ENCODE measurements around the gene SLC4A1. TPM values are rescaled to one million over a fixed set of nuclear protein-coding genes. Genes with fewer than 3 reads are reported as not detected.

Gene SLC4A1
- total and polyA plus RNA-seq, 2 experiments from 2014 or later, result not detected

DNA sequence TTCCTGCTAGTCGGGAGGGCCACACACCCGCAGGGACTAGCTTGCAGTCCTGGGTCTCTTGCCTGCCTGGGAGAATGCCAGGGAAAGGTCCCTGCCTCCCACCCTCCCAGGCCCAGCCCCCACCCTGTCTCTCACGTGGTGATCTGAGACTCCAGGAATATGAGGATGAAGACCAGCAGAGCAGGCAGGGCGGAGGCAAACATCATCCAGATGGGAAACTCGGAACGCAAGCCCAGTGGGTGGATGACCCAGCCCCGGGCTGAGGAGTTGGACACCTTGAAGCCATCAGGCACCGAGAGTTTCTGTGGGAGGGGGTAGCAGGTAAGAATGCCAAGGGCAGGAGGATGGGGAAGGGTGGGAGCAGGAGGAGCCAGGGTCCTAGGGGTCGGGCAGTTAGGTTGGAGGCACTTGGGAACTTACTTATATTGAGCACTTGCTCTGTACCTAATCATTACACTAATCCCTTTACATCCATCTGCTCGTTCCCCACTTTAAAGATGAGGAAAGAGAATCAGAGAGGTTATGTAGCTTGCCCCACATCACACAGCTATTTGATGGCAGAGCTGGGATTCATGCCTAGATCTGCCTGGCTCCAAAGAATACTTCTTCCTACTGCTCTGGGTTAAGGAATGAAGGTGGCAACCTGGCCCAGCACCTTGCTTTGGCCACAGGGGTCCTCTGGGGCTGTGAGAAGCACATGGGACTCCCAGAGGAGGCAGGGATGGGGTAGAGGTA, 13.4 kb downstream of the SLC4A1 start:
- Histone ChIP-seq H3K4me3 (no peak overlapping the region), H4K20me1 (ENCODE audit: insufficient read depth) (no peaks in the 10 kb centered on the region), H3F3A (ENCODE audit: insufficient read depth) (no peaks in the 10 kb centered on the region), H3K9me2 (ENCODE audit: insufficient read depth) (no peaks in the 10 kb centered on the region), H3K27me3 (replicated peaks; ENCODE audit: insufficient read depth) (peaks cover 7% of the 10 kb centered on the region; the same call in 1 of the 2 replicates), H3K4me2 (ENCODE audit: unreplicated experiment) (no peak overlapping the region), H3K9ac (no peak overlapping the region), H2AFZ (no peak overlapping the region), H3K27ac (no peak overlapping the region), H3K4me1 (ENCODE audit: insufficient read depth) (no peaks in the 10 kb centered on the region), H3K79me2 (ENCODE audit: insufficient read depth) (no peaks in the 10 kb centered on the region), H3K9me3 (ENCODE audit: low read depth) (no peaks in the 10 kb centered on the region), H3K36me3 (ENCODE audit: low read depth) (no peaks in the 10 kb centered on the region)
- TF ChIP-seq EZH2 (IDR thresholded peaks at IDR 0.05; ENCODE audit: insufficient read depth, poor library complexity, severe bottlenecking), result no peak
- TF ChIP-seq EZH2phosphoT487 (IDR thresholded peaks at IDR 0.05; ENCODE audit: insufficient read depth, low read depth), result no peak
- DNase-seq, result no peak
- in situ Hi-C loops (cut with MboI), result no loop called here
- 11 to 18% methylated on average over 10 of the region's 10 CpGs for WGBS, 2 experiments (ENCODE audit: low coverage in 1 of 2, low lambda C conversion rate in 2 of 2, missing lambda C conversion rate in 2 of 2)

DNA sequence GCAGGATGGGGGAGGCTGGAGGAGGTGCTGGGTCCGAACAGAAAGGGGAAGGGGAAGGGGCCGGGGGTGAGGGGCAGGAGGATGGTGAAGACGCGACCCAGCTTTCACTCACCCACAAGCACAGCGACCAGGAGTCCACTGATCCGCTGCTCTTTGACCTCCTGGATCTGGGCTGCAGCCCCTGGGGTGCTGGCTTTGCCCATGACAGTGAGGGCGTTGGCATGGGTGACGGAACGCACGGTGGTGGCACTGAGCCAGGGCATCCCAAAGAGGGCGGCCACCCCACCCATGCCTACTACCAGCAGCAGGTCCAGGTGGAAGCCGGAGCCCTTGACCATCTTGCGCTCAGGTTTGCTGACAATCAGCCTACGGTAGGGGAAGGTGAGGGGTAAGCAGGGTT, 14.9 kb downstream of the SLC4A1 start:
- TF ChIP-seq EZH2 (IDR thresholded peaks at IDR 0.05; ENCODE audit: insufficient read depth, poor library complexity, severe bottlenecking) (no peak), EZH2phosphoT487 (IDR thresholded peaks at IDR 0.05; ENCODE audit: insufficient read depth, low read depth) (no peak)
- in situ Hi-C loops (cut with MboI), result no loop called here
- no peak overlapping the region for H2AFZ ChIP-seq
- H4K20me1 ChIP-seq (ENCODE audit: insufficient read depth), result no peaks in the 10 kb centered on the region
- H3K9ac ChIP-seq, result no peak overlapping the region
- no peak overlapping the region for H3K27ac ChIP-seq
- H3K4me2 ChIP-seq (ENCODE audit: unreplicated experiment), result no peak overlapping the region
- no peaks in the 10 kb centered on the region for H3K79me2 ChIP-seq (ENCODE audit: insufficient read depth)
- no peaks in the 10 kb centered on the region for H3K9me3 ChIP-seq (ENCODE audit: low read depth)
- H3K4me1 ChIP-seq (ENCODE audit: insufficient read depth), result no peaks in the 10 kb centered on the region
- DNase-seq, result no peak
- H3F3A ChIP-seq (ENCODE audit: insufficient read depth), result no peaks in the 10 kb centered on the region
- no peaks in the 10 kb centered on the region for H3K36me3 ChIP-seq (ENCODE audit: low read depth)
- H3K27me3 ChIP-seq (replicated peaks; ENCODE audit: insufficient read depth), result peaks cover 7% of the 10 kb centered on the region; the same call in 1 of the 2 replicates
- H3K4me3 ChIP-seq, result no peak overlapping the region
- H3K9me2 ChIP-seq (ENCODE audit: insufficient read depth), result no peaks in the 10 kb centered on the region
- WGBS, 2 experiments (ENCODE audit: low coverage in 1 of 2, low lambda C conversion rate in 2 of 2, missing lambda C conversion rate in 2 of 2), result 61 to 63% methylated on average over 10 to 14 of the region's 14 CpGs

- 80 to 89% methylated on average over 17 of the region's 17 CpGs for WGBS, 2 experiments (ENCODE audit: low coverage in 1 of 2, low lambda C conversion rate in 2 of 2, missing lambda C conversion rate in 2 of 2)
- Histone ChIP-seq H4K20me1 (ENCODE audit: insufficient read depth) (no peaks in the 10 kb centered on the region), H2AFZ (no peak overlapping the region), H3K4me1 (ENCODE audit: insufficient read depth) (no peaks in the 10 kb centered on the region), H3K9ac (no peak overlapping the region), H3F3A (ENCODE audit: insufficient read depth) (no peaks in the 10 kb centered on the region), H3K4me2 (ENCODE audit: unreplicated experiment) (no peak overlapping the region), H3K36me3 (ENCODE audit: low read depth) (no peaks in the 10 kb centered on the region), H3K9me3 (ENCODE audit: low read depth) (no peaks in the 10 kb centered on the region), H3K4me3 (no peak overlapping the region), H3K27ac (no peak overlapping the region), H3K27me3 (replicated peaks; ENCODE audit: insufficient read depth) (peaks cover 5% of the 10 kb centered on the region; the same call in 1 of the 2 replicates), H3K9me2 (ENCODE audit: insufficient read depth) (no peaks in the 10 kb centered on the region), H3K79me2 (ENCODE audit: insufficient read depth) (no peaks in the 10 kb centered on the region)
- no peak for DNase-seq
- TF ChIP-seq EZH2phosphoT487 (IDR thresholded peaks at IDR 0.05; ENCODE audit: insufficient read depth, low read depth) (no peak), EZH2 (IDR thresholded peaks at IDR 0.05; ENCODE audit: insufficient read depth, poor library complexity, severe bottlenecking) (no peak)
- in situ Hi-C loops (cut with MboI), result no loop called here
These were observed 16.9 kb downstream of the SLC4A1 start for GRCh38 chr17:44251062-44251461.

GRCh38 chr17:44249501-44250246, 18.3 kb downstream of the SLC4A1 start:
- no peak overlapping the region for H3K4me3 ChIP-seq
- 60 to 65% methylated on average over 8 to 9 of the region's 9 CpGs for WGBS, 2 experiments (ENCODE audit: low coverage in 1 of 2, low lambda C conversion rate in 2 of 2, missing lambda C conversion rate in 2 of 2)
- H3K79me2 ChIP-seq (ENCODE audit: insufficient read depth), result no peaks in the 10 kb centered on the region
- H3K27ac ChIP-seq, result no peak overlapping the region
- no peak for DNase-seq
- no peak for TF ChIP-seq EZH2 (IDR thresholded peaks at IDR 0.05; ENCODE audit: insufficient read depth, poor library complexity, severe bottlenecking)
- TF ChIP-seq EZH2phosphoT487 (IDR thresholded peaks at IDR 0.05; ENCODE audit: insufficient read depth, low read depth), result no peak
- H3K4me2 ChIP-seq (ENCODE audit: unreplicated experiment), result no peak overlapping the region
- H2AFZ ChIP-seq, result no peak overlapping the region
- no peak overlapping the region for H3K9ac ChIP-seq
- H3K9me3 ChIP-seq (ENCODE audit: low read depth), result no peaks in the 10 kb centered on the region
- H3K36me3 ChIP-seq (ENCODE audit: low read depth), result no peaks in the 10 kb centered on the region
- H3K9me2 ChIP-seq (ENCODE audit: insufficient read depth), result no peaks in the 10 kb centered on the region
- H4K20me1 ChIP-seq (ENCODE audit: insufficient read depth), result no peaks in the 10 kb centered on the region
- H3F3A ChIP-seq (ENCODE audit: insufficient read depth), result no peaks in the 10 kb centered on the region
- no peaks in the 10 kb centered on the region for H3K27me3 ChIP-seq (replicated peaks; ENCODE audit: insufficient read depth)
- in situ Hi-C loops (cut with MboI), result no loop called here
- no peaks in the 10 kb centered on the region for H3K4me1 ChIP-seq (ENCODE audit: insufficient read depth)
